Erythroblast (primary cell): ENCODE results near the gene MCF2L.

Source experiments
- DNase-seq, 2 experiments: peaks; one replicate each; lab custom pipeline; 2025; lab: John Stamatoyannopoulos, UW
- GATA1 ChIP-seq: IDR thresholded peaks from 2 replicates; pipeline ENCODE4 v1.6.1; 2011; ENCODE audit warnings: low read depth, mild to moderate bottlenecking, control low read depth, low read length, moderate library complexity
- POLR2A ChIP-seq: IDR thresholded peaks from 2 replicates; pipeline ENCODE4 v1.6.1; 2011; ENCODE audit warnings: mild to moderate bottlenecking, low read length

Gene MCF2L

GRCh38 chr13:112963641-112964040 lies 5.4 kb upstream of the MCF2L start:
- TF ChIP-seq POLR2A (no peak), GATA1 (no peak)
- no peak for DNase-seq

- DNase-seq, result no peak
- TF ChIP-seq POLR2A, result no peak
- no peak for TF ChIP-seq GATA1
Observed at GRCh38 chr13:112964971-112965492, 4.0 kb upstream of the MCF2L start.

- no peak for TF ChIP-seq GATA1
- DNase-seq, result no peak
Observed at GRCh38 chr13:112965573-112966115, 3.4 kb upstream of the MCF2L start.

- no peak for DNase-seq
- TF ChIP-seq GATA1 (no peak), POLR2A (no peak)
Observed at GRCh38 chr13:112966776-112967175, 2.2 kb upstream of the MCF2L start.

GRCh38 chr13:112967686-112968379 lies 1.2 kb upstream of the MCF2L start:
- TF ChIP-seq GATA1 (no peak), POLR2A (no peak)
- no peak for DNase-seq

GRCh38 chr13:112968380-112968909 lies 569 bp upstream of the MCF2L start:
- DNase-seq, result no peak

GRCh38 chr13:112969692-112970338 lies 801 bp downstream of the MCF2L start:
- TF ChIP-seq GATA1 (no peak), POLR2A (no peak)
- DNase-seq, result no peak

More at GRCh38 chr13:112968380-112968909, 569 bp upstream of the MCF2L start:
- no peak for TF ChIP-seq GATA1
- no peak for TF ChIP-seq POLR2A

GRCh38 chr13:112970552-112971287 lies 1.7 kb downstream of the MCF2L start:
- TF ChIP-seq GATA1 (no peak), POLR2A (no peak)
- DNase-seq, result no peak

GRCh38 chr13:112971288-112971643 lies 2.3 kb downstream of the MCF2L start:
- TF ChIP-seq POLR2A (no peak), GATA1 (no peak)
- no peak for DNase-seq

- TF ChIP-seq POLR2A (no peak), GATA1 (no peak)
- DNase-seq, result no peak
Observed at GRCh38 chr13:112972258-112972657, 3.2 kb downstream of the MCF2L start.

- TF ChIP-seq GATA1, result no peak
- TF ChIP-seq POLR2A, result no peak
- no peak for DNase-seq
Observed at GRCh38 chr13:112972867-112973576, 4.0 kb downstream of the MCF2L start.

GRCh38 chr13:112973577-112973951 lies 4.5 kb downstream of the MCF2L start:
- TF ChIP-seq POLR2A (no peak), GATA1 (no peak)
- no peak for DNase-seq

GRCh38 chr13:112974125-112974524 lies 5.1 kb downstream of the MCF2L start:
- TF ChIP-seq GATA1 (no peak), POLR2A (no peak)
- no peak for DNase-seq
